Muscle layer of duodenum (tissue), 2 donors: ENCODE results near the gene SPRR2D.
"Not testable (repeated sequence)": the region's sequence is repeated elsewhere in the genome, so short reads cannot be mapped to it uniquely, and the experiment has no call there.

Experiments
- H3K27ac ChIP-seq: one replicate; pipeline ENCODE4 v1.7.0; 2013; ENCODE audit warnings: mild to moderate bottlenecking, low read length
- H3K27me3 ChIP-seq: one replicate; pipeline ENCODE4 v1.7.0; 2013; ENCODE audit warnings: low read depth, mild to moderate bottlenecking, control low read depth, low read length
- H3K36me3 ChIP-seq, 2 donors: one replicate each; pipeline ENCODE4 v1.7.0; 2013; ENCODE audit warnings: low read length in 2 of 2, control low read depth in 1 of 2, mild to moderate bottlenecking in 1 of 2; ENCODE audit not compliant: insufficient read depth in 2 of 2, control insufficient read depth in 1 of 2
- H3K4me1 ChIP-seq, 2 donors: one replicate each; pipeline ENCODE4 v1.7.0; 2013; ENCODE audit warnings: low read length in 2 of 2, mild to moderate bottlenecking in 2 of 2, control low read depth in 1 of 2, moderate library complexity in 1 of 2; ENCODE audit not compliant: insufficient read depth in 2 of 2, control insufficient read depth in 1 of 2
- H3K4me3 ChIP-seq, 2 donors: one replicate each; pipeline ENCODE4 v1.7.0; 2013; ENCODE audit warnings: low read length in 2 of 2, low read depth in 1 of 2, mild to moderate bottlenecking in 1 of 2
- H3K9me3 ChIP-seq, 2 donors: one replicate each; pipeline ENCODE4 v1.7.0; 2013; ENCODE audit warnings: low read length in 2 of 2, control low read depth in 1 of 2, mild to moderate bottlenecking in 1 of 2; ENCODE audit not compliant: control insufficient read depth in 1 of 2
- donor health status: healthy.

SPRR2D gene

GRCh38 chr1:153049211-153049610 is 8.3 kb upstream of the SPRR2D start:
- H3K4me3 ChIP-seq, result no peak overlapping the region
- H3K27ac ChIP-seq, result no peak overlapping the region
- no peaks in the 10 kb centered on the region for H3K4me1 ChIP-seq
- no peaks in the 10 kb centered on the region for H3K27me3 ChIP-seq
- peaks cover 0 to 5% of the 10 kb centered on the region in 2 donors for H3K9me3 ChIP-seq
- no peaks in the 10 kb centered on the region for H3K36me3 ChIP-seq

- Histone ChIP-seq H3K27me3 (no peaks in the 10 kb centered on the region), H3K4me3 (no peak overlapping the region), H3K36me3 (no peaks in the 10 kb centered on the region), H3K27ac (no peak overlapping the region), H3K4me1 (no peaks in the 10 kb centered on the region), H3K9me3 (no peaks in the 10 kb centered on the region)
Observed at GRCh38 chr1:153035211-153035610, 5.7 kb downstream of the SPRR2D start.

GRCh38 chr1:153032677-153033308 is 8.1 kb downstream of the SPRR2D start:
- Histone ChIP-seq H3K36me3 (no peaks in the 10 kb centered on the region), H3K9me3 (peaks cover 0 to 2% of the 10 kb centered on the region in 2 donors), H3K4me1 (no peaks in the 10 kb centered on the region), H3K27ac (no peak overlapping the region), H3K27me3 (no peaks in the 10 kb centered on the region), H3K4me3 (no peak overlapping the region)

- Histone ChIP-seq H3K9me3 (peaks cover 0 to 2% of the 10 kb centered on the region in 2 donors), H3K36me3 (no peaks in the 10 kb centered on the region), H3K4me3 (no peak overlapping the region), H3K4me1 (no peaks in the 10 kb centered on the region), H3K27ac (no peak overlapping the region), H3K27me3 (no peaks in the 10 kb centered on the region)
Observed at GRCh38 chr1:153032073-153032472, 8.8 kb downstream of the SPRR2D start.

GRCh38 chr1:153030895-153031294 is 10.0 kb downstream of the SPRR2D start, which contains the start of gene SPRR1B:
SPRR1B (plus strand) TSS chr1:153031203; CDS start chr1:153032346, 1,143 bp downstream.
- Histone ChIP-seq H3K27ac (no peak within 1 kb of the TSS), H3K36me3 (no peaks in the 10 kb centered on the region), H3K9me3 (peaks cover 0 to 2% of the 10 kb centered on the region in 2 donors), H3K27me3 (no peaks in the 10 kb centered on the region), H3K4me3 (no peak within 1 kb of the TSS), H3K4me1 (no peaks in the 10 kb centered on the region)

GRCh38 chr1:153028766-153029165 is 12.2 kb downstream of the SPRR2D start:
- Histone ChIP-seq H3K27me3 (no peaks in the 10 kb centered on the region), H3K4me3 (no peak overlapping the region), H3K4me1 (no peaks in the 10 kb centered on the region), H3K27ac (no peak overlapping the region), H3K9me3 (peaks cover 0 to 2% of the 10 kb centered on the region in 2 donors), H3K36me3 (no peaks in the 10 kb centered on the region)

GRCh38 chr1:153025797-153026196 is 15.1 kb downstream of the SPRR2D start:
- H3K9me3 ChIP-seq, result peaks cover 0 to 2% of the 10 kb centered on the region in 2 donors
- no peaks in the 10 kb centered on the region for H3K27me3 ChIP-seq
- H3K4me1 ChIP-seq, result no peaks in the 10 kb centered on the region
- no peaks in the 10 kb centered on the region for H3K36me3 ChIP-seq
- no peak overlapping the region for H3K4me3 ChIP-seq
- no peak overlapping the region for H3K27ac ChIP-seq

GRCh38 chr1:153024413-153024812 is 16.5 kb downstream of the SPRR2D start:
- peaks cover 0 to 2% of the 10 kb centered on the region in 2 donors for H3K9me3 ChIP-seq
- H3K27ac ChIP-seq, result no peak overlapping the region
- no peaks in the 10 kb centered on the region for H3K4me1 ChIP-seq
- H3K4me3 ChIP-seq, result no peak overlapping the region
- H3K27me3 ChIP-seq, result no peaks in the 10 kb centered on the region
- H3K36me3 ChIP-seq, result no peaks in the 10 kb centered on the region

- no peak overlapping the region for H3K27ac ChIP-seq
Observed at GRCh38 chr1:153023109-153023508, 17.8 kb downstream of the SPRR2D start.

GRCh38 chr1:153022340-153022739 is 18.6 kb downstream of the SPRR2D start:
- H3K9me3 ChIP-seq, H3K27ac ChIP-seq, H3K4me1 ChIP-seq, H3K4me3 ChIP-seq, H3K36me3 ChIP-seq, H3K27me3 ChIP-seq: not testable (repeated sequence)

More at GRCh38 chr1:153023109-153023508, 17.8 kb downstream of the SPRR2D start:
- no peaks in the 10 kb centered on the region for H3K36me3 ChIP-seq
- no peak overlapping the region for H3K4me3 ChIP-seq
- H3K9me3 ChIP-seq, result no peaks in the 10 kb centered on the region
- no peaks in the 10 kb centered on the region for H3K27me3 ChIP-seq
- H3K4me1 ChIP-seq, result no peaks in the 10 kb centered on the region

- H3K4me3 ChIP-seq, H3K4me1 ChIP-seq, H3K27me3 ChIP-seq, H3K9me3 ChIP-seq, H3K27ac ChIP-seq, H3K36me3 ChIP-seq: not testable (repeated sequence)
Observed at GRCh38 chr1:153021829-153022228, 19.1 kb downstream of the SPRR2D start.

- not testable (repeated sequence) for H3K4me3 ChIP-seq, H3K27ac ChIP-seq, H3K27me3 ChIP-seq, H3K4me1 ChIP-seq, H3K36me3 ChIP-seq, H3K9me3 ChIP-seq
Observed at GRCh38 chr1:153011235-153011758, 29.6 kb downstream of the SPRR2D start.
